Activated CD8-positive, alpha-beta T cell treated with anti-CD3 and anti-CD28 coated beads for 36 hours (primary cell): ENCODE results near the gene ENG. TPM values are rescaled to one million over a fixed set of nuclear protein-coding genes. Genes with fewer than 3 reads are reported as not detected.
A peak's percentile ranks its signal among the peaks of the same experiment; 100 is the strongest.

ENCODE experiments used
- ATAC-seq: fragments of 200-7000 bp; cut with Tn5 transposase; one replicate; pipeline ENCODE4 v1.10.0; 2021; ENCODE audit warnings: mild to moderate bottlenecking, moderate library complexity
- CTCF ChIA-PET: fragments of 350-600 bp; sonication (Branson Sonifier 250); formaldehyde crosslinking; loops from one replicate; lab custom pipeline; 2021; ENCODE audit warnings: antibody characterized with exemption; lab: Charles Lee
- POLR2A ChIA-PET: fragments of 350-600 bp; sonication (Branson Sonifier 250); formaldehyde crosslinking; loops from one replicate; lab custom pipeline; 2021; ENCODE audit warnings: antibody characterized with exemption; lab: Charles Lee
- DNase-seq: peaks from one replicate; pipeline ENCODE4 v3.0.0-alpha.2; 2020
- H3K27ac Mint-ChIP-seq: one replicate; pipeline ENCODE4 v1.8.0; 2021; ENCODE audit warnings: mild to moderate bottlenecking, mixed read lengths
- H3K27me3 Mint-ChIP-seq: one replicate; pipeline ENCODE4 v1.8.0; 2021; ENCODE audit warnings: mixed read lengths
- H3K36me3 Mint-ChIP-seq: one replicate; pipeline ENCODE4 v1.8.0; 2021; ENCODE audit warnings: low read depth, mixed read lengths
- H3K4me1 Mint-ChIP-seq: one replicate; pipeline ENCODE4 v1.8.0; 2021; ENCODE audit warnings: low read depth, mixed read lengths
- H3K4me3 Mint-ChIP-seq: one replicate; pipeline ENCODE4 v1.8.0; 2021; ENCODE audit warnings: mild to moderate bottlenecking, moderate library complexity, mixed read lengths
- H3K9me3 Mint-ChIP-seq: one replicate; pipeline ENCODE4 v1.8.0; 2021; ENCODE audit warnings: mixed read lengths
- CTCF ChIP-seq: fragments of 200-600 bp; IDR thresholded peaks from one replicate; pipeline ENCODE4 v1.8.0; 2022; ENCODE audit warnings: antibody characterized with exemption, mild to moderate bottlenecking
- intact Hi-C: fragments of 100-400 bp; cut with micrococcal nuclease; formaldehyde crosslinking; loops from one replicate; pipeline ENCODE4 v1.10.0; 2022
- total RNA-seq, 2 experiments: library from RNA; stranded (reverse); gene quantifications; one replicate each; pipeline ENCODE4 v1.2.3, GENCODE V29; 2021

ENG gene
- total RNA-seq, 2 experiments from 2014 or later: 14.2 to 15.0 TPM

- DNase-seq: no peak
- Mint-ChIP-seq H3K4me3 (no peak overlapping the region), H3K27me3 (no peaks in the 10 kb centered on the region), H3K36me3 (peaks cover 69% of the 10 kb centered on the region), H3K9me3 (peaks cover 15% of the 10 kb centered on the region), H3K4me1 (peaks cover 10% of the 10 kb centered on the region), H3K27ac (no peak overlapping the region)
- TF ChIP-seq CTCF: no peak
- ChIA-PET POLR2A (interaction anchor here (1.7 to 2.1 kb wide), 2 partner anchors 11 kb away, joined by 6 read pairs; no protein-coding TSS in a partner anchor), CTCF (interaction anchor here (1.6 to 3.1 kb wide), 2 partner anchors 23 to 28 kb away, joined by 3 to 14 read pairs; no protein-coding TSS in a partner anchor)
- no peak for ATAC-seq
- intact Hi-C loops: no loop called here
Measured at GRCh38 chr9:127893392-127893791, 38.9 kb upstream of the ENG start.

- CTCF ChIA-PET: interaction anchor here (0.9 to 3.1 kb wide), 3 partner anchors 23 to 28 kb away, joined by 3 to 14 read pairs (median 4); no protein-coding TSS in a partner anchor
- Mint-ChIP-seq H3K9me3 (peaks cover 15% of the 10 kb centered on the region), H3K36me3 (peaks cover 71% of the 10 kb centered on the region), H3K4me1 (peaks cover 7% of the 10 kb centered on the region), H3K27me3 (no peaks in the 10 kb centered on the region), H3K27ac (no peak overlapping the region), H3K4me3 (no peak overlapping the region)
- POLR2A ChIA-PET: interaction anchor here (1.7 to 2.1 kb wide), 2 partner anchors 11 kb away, joined by 6 read pairs; no protein-coding TSS in a partner anchor
- intact Hi-C loops: no loop called here
- ATAC-seq (no peak), DNase-seq (no peak)
- TF ChIP-seq CTCF: no peak
Measured at GRCh38 chr9:127892831-127893230, 38.4 kb upstream of the ENG start.

- TF ChIP-seq CTCF: no peak
- ChIA-PET CTCF (interaction anchor here (1.0 to 4.5 kb wide), 4 partner anchors 20 to 53 kb away, joined by 3 to 33 read pairs (median 6); no protein-coding TSS in a partner anchor), POLR2A (no interaction called here)
- H3K36me3 Mint-ChIP-seq: peaks cover 59% of the 10 kb centered on the region
- no peak for DNase-seq
- H3K27me3 Mint-ChIP-seq: no peaks in the 10 kb centered on the region
- ATAC-seq: no peak
- intact Hi-C loops: no loop called here
- H3K27ac Mint-ChIP-seq: no peak overlapping the region
- peaks cover 5% of the 10 kb centered on the region for H3K4me1 Mint-ChIP-seq
- peaks cover 9% of the 10 kb centered on the region for H3K9me3 Mint-ChIP-seq
- H3K4me3 Mint-ChIP-seq: no peak overlapping the region
Measured at GRCh38 chr9:127890053-127890452, 35.6 kb upstream of the ENG start.

GRCh38 chr9:127887792-127888191 lies 33.3 kb upstream of the ENG start:
- peak; percentile 28 for TF ChIP-seq CTCF
- DNase-seq (no peak), ATAC-seq (peak; percentile 43)
- intact Hi-C loops: no loop called here
- Mint-ChIP-seq H3K27me3 (no peaks in the 10 kb centered on the region), H3K4me1 (peaks cover 5% of the 10 kb centered on the region), H3K36me3 (peaks cover 37% of the 10 kb centered on the region), H3K9me3 (no peaks in the 10 kb centered on the region), H3K27ac (no peak overlapping the region), H3K4me3 (no peak overlapping the region)
- CTCF ChIA-PET: interaction anchor here (0.8 to 4.5 kb wide), 4 partner anchors 17 to 71 kb away, joined by 3 to 33 read pairs (median 4); no protein-coding TSS in a partner anchor
- POLR2A ChIA-PET: interaction anchor here (0.8 to 1.9 kb wide), 3 partner anchors 9 to 26 kb away, joined by 3 to 10 read pairs (median 6); no protein-coding TSS in a partner anchor

- Mint-ChIP-seq H3K36me3 (peaks cover 30% of the 10 kb centered on the region), H3K27ac (no peak overlapping the region)
- no peak for ATAC-seq
Measured at GRCh38 chr9:127886401-127886972, 32.0 kb upstream of the ENG start.

More at GRCh38 chr9:127886401-127886972, 32.0 kb upstream of the ENG start:
- ChIA-PET POLR2A (interaction anchor here (0.6 to 1.9 kb wide), 4 partner anchors 11 to 188 kb away, joined by 3 to 10 read pairs (median 6); no protein-coding TSS in a partner anchor), CTCF (interaction anchor here (1.1 to 4.5 kb wide), 3 partner anchors 16 to 35 kb away, joined by 3 to 33 read pairs (median 5); no protein-coding TSS in a partner anchor)
- Mint-ChIP-seq H3K9me3 (no peaks in the 10 kb centered on the region), H3K27me3 (no peaks in the 10 kb centered on the region), H3K4me1 (peaks cover 5% of the 10 kb centered on the region), H3K4me3 (no peak overlapping the region)
- no peak for DNase-seq
- intact Hi-C loops: no loop called here
- TF ChIP-seq CTCF: no peak
